ENCODE measurements around the gene PROK1. TPM values are rescaled to one million over a fixed set of nuclear protein-coding genes. Genes with fewer than 3 reads are reported as not detected.

The PROK1 gene
- total and polyA plus RNA-seq, 2 donors (not counting 1 experiment from before 2014, with no cell fraction given), result not detected

- DNase-seq (no peak), ATAC-seq (ENCODE audit: low read depth) (no peak)
- H3K4me1 ChIP-seq (ENCODE audit: control insufficient read depth in 2 of 2, insufficient read depth in 2 of 2, low read length in 2 of 2), result peaks cover 7 to 9% of the 10 kb centered on the region in 2 donors
- no peaks in the 10 kb centered on the region for H4K20me1 ChIP-seq (ENCODE audit: control insufficient read depth, insufficient read depth, low read length, poor library complexity, severe bottlenecking)
- no peaks in the 10 kb centered on the region for H3K27me3 Mint-ChIP-seq
- no peak overlapping the region for H3K9ac ChIP-seq (ENCODE audit: low read length)
- H3K27ac ChIP-seq (ENCODE audit: low read length in 2 of 2), result no peak overlapping the region
- H2AFZ ChIP-seq (ENCODE audit: insufficient read depth, low read depth, low read length, poor library complexity, severe bottlenecking), result no peak overlapping the region
- no peaks in the 10 kb centered on the region for H3K9me3 Mint-ChIP-seq (ENCODE audit: insufficient read depth)
- TF ChIP-seq, protein P1, sequence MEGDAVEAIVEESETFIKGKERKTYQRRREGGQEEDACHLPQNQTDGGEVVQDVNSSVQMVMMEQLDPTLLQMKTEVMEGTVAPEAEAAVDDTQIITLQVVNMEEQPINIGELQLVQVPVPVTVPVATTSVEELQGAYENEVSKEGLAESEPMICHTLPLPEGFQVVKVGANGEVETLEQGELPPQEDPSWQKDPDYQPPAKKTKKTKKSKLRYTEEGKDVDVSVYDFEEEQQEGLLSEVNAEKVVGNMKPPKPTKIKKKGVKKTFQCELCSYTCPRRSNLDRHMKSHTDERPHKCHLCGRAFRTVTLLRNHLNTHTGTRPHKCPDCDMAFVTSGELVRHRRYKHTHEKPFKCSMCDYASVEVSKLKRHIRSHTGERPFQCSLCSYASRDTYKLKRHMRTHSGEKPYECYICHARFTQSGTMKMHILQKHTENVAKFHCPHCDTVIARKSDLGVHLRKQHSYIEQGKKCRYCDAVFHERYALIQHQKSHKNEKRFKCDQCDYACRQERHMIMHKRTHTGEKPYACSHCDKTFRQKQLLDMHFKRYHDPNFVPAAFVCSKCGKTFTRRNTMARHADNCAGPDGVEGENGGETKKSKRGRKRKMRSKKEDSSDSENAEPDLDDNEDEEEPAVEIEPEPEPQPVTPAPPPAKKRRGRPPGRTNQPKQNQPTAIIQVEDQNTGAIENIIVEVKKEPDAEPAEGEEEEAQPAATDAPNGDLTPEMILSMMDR (IDR thresholded peaks at IDR 0.05), result no peak
- TF ChIP-seq EZH2 (IDR thresholded peaks at IDR 0.05; ENCODE audit: borderline replicate concordance, insufficient read depth, low read depth, low read length, poor library complexity, severe bottlenecking), result no peak
- POLR2A ChIA-PET, result no interaction called here
- 81% methylated on average over 5 of the region's 6 CpGs for WGBS (ENCODE audit: insufficient coverage)
- H3K27me3 ChIP-seq (replicated peaks in 1 of 4; ENCODE audit: control extremely low read depth in 1 of 4, control insufficient read depth in 3 of 4, insufficient read depth in 4 of 4, low read length in 3 of 4), result no peaks in the 10 kb centered on the region
- no peaks in the 10 kb centered on the region for H3K79me2 ChIP-seq (ENCODE audit: control insufficient read depth, insufficient read depth, low read length)
- CTCF ChIA-PET, result interaction anchor here (0.8 to 14.1 kb wide), 8 partner anchors 11 to 445 kb away, joined by 3 to 531 read pairs (median 18); partner anchors contain the start of gene KCNC4
- intact Hi-C loops (cut with micrococcal nuclease), result no loop called here
- H3K27ac Mint-ChIP-seq, result no peak overlapping the region
- H3K4me3 Mint-ChIP-seq, result no peak overlapping the region
- H3K4me3 ChIP-seq (ENCODE audit: control extremely low read depth in 1 of 5, extremely low read depth in 1 of 5, insufficient read depth in 1 of 5, low read depth in 2 of 5, low read length in 4 of 5), result no peak overlapping the region
- H3K4me2 ChIP-seq (replicated peaks; ENCODE audit: low read depth, low read length, poor library complexity, severe bottlenecking), result no peak overlapping the region
- peaks cover 12% of the 10 kb centered on the region for H3K4me1 Mint-ChIP-seq
- H3K9me3 ChIP-seq (ENCODE audit: control extremely low read depth in 1 of 3, control insufficient read depth in 2 of 3, insufficient read depth in 1 of 3, low read length in 2 of 3), result no peaks in the 10 kb centered on the region
- no peaks in the 10 kb centered on the region for H3K36me3 ChIP-seq (replicated peaks in 1 of 2; ENCODE audit: control extremely low read depth in 1 of 2, control insufficient read depth in 1 of 2, extremely low read depth in 1 of 2, insufficient read depth in 2 of 2, low read length in 1 of 2)
These were observed 47.3 kb downstream of the PROK1 start for GRCh38 chr1:110498270-110498669.

- no peak overlapping the region for H3K4me3 Mint-ChIP-seq
- TF ChIP-seq, protein P1 (IDR thresholded peaks at IDR 0.05), result no peak
- TF ChIP-seq EZH2 (IDR thresholded peaks at IDR 0.05; ENCODE audit: borderline replicate concordance, insufficient read depth, low read depth, low read length, poor library complexity, severe bottlenecking), result no peak
- no peak overlapping the region for H3K27ac Mint-ChIP-seq
- no peaks in the 10 kb centered on the region for H3K36me3 ChIP-seq (replicated peaks in 1 of 2; ENCODE audit: control extremely low read depth in 1 of 2, control insufficient read depth in 1 of 2, extremely low read depth in 1 of 2, insufficient read depth in 2 of 2, low read length in 1 of 2)
- H3K27me3 ChIP-seq (replicated peaks in 1 of 4; ENCODE audit: control extremely low read depth in 1 of 4, control insufficient read depth in 3 of 4, insufficient read depth in 4 of 4, low read length in 3 of 4), result no peaks in the 10 kb centered on the region
- POLR2A ChIA-PET, result interaction anchor here (1.0 kb wide), 1 partner anchor 258 kb away, joined by 3 read pairs; no protein-coding TSS in a partner anchor
- no peak overlapping the region for H3K27ac ChIP-seq (ENCODE audit: low read length in 2 of 2)
- H3K9me3 Mint-ChIP-seq (ENCODE audit: insufficient read depth), result no peaks in the 10 kb centered on the region
- 93% methylated on average over 5 of the region's 6 CpGs for WGBS (ENCODE audit: insufficient coverage)
- peaks cover 4% of the 10 kb centered on the region for H3K27me3 Mint-ChIP-seq
- no peak for ATAC-seq (ENCODE audit: low read depth)
- peaks cover 7 to 9% of the 10 kb centered on the region in 2 donors for H3K4me1 ChIP-seq (ENCODE audit: control insufficient read depth in 2 of 2, insufficient read depth in 2 of 2, low read length in 2 of 2)
- no peak overlapping the region for H2AFZ ChIP-seq (ENCODE audit: insufficient read depth, low read depth, low read length, poor library complexity, severe bottlenecking)
- H3K4me1 Mint-ChIP-seq, result peaks cover 12% of the 10 kb centered on the region
- DNase-seq, result no peak
- CTCF ChIA-PET, result interaction anchor here (1.1 to 14.1 kb wide), 2 partner anchors 300 to 442 kb away, joined by 3 to 531 read pairs; partner anchors contain the start of gene KCNC4
- no peak overlapping the region for H3K4me2 ChIP-seq (replicated peaks; ENCODE audit: low read depth, low read length, poor library complexity, severe bottlenecking)
- H3K9ac ChIP-seq (ENCODE audit: low read length), result no peak overlapping the region
- H3K9me3 ChIP-seq (ENCODE audit: control extremely low read depth in 1 of 3, control insufficient read depth in 2 of 3, insufficient read depth in 1 of 3, low read length in 2 of 3), result no peaks in the 10 kb centered on the region
- H3K79me2 ChIP-seq (ENCODE audit: control insufficient read depth, insufficient read depth, low read length), result no peaks in the 10 kb centered on the region
- H3K4me3 ChIP-seq (ENCODE audit: control extremely low read depth in 1 of 5, extremely low read depth in 1 of 5, insufficient read depth in 1 of 5, low read depth in 2 of 5, low read length in 4 of 5), result no peak overlapping the region
- intact Hi-C loops (cut with micrococcal nuclease), result no loop called here
- H4K20me1 ChIP-seq (ENCODE audit: control insufficient read depth, insufficient read depth, low read length, poor library complexity, severe bottlenecking), result no peaks in the 10 kb centered on the region
These were observed 50.7 kb downstream of the PROK1 start for GRCh38 chr1:110501488-110502132.

All from B cell (primary cell).